ENCODE data around the gene TEX30. TPM values are rescaled to one million over a fixed set of nuclear protein-coding genes. Genes with fewer than 3 reads are reported as not detected.

The TEX30 gene
- 1 to 10 TPM; 6.5 to 10.0 (median 7.9) TPM for total RNA-seq

GRCh38 chr13:102773441-102774213, at the start of gene TEX30:
TSS of gene TEX30 (minus strand) at chr13:102773786. CDS start at chr13:102770026, 3,760 bp downstream.
- no peak for TF ChIP-seq CTCF (IDR thresholded peaks at IDR 0.05)
- peak in 1 of 2 donors; percentile 32 for TF ChIP-seq POLR2A (IDR thresholded peaks at IDR 0.05)
- peak within 1 kb of the TSS; percentile 84 for H3K4me3 ChIP-seq (ENCODE audit: low read depth, poor library complexity, severe bottlenecking)
- intact Hi-C loops (cut with DNase I; ENCODE audit: low total_unique reads) = no loop called here
- peak; percentile 62 to 95 for DNase-seq (ENCODE audit: low spot score in 2 of 2)
- 3 to 7% methylated on average over 29 to 52 of the region's 85 CpGs for WGBS, 2 donors

- H3K4me3 ChIP-seq (ENCODE audit: low read depth, poor library complexity, severe bottlenecking) = no peak overlapping the region
- no peak for DNase-seq (ENCODE audit: low spot score in 2 of 2)
- intact Hi-C loops (cut with DNase I; ENCODE audit: low total_unique reads) = no loop called here
- TF ChIP-seq CTCF (IDR thresholded peaks at IDR 0.05) (no peak), POLR2A (IDR thresholded peaks at IDR 0.05) (no peak)
Measured at GRCh38 chr13:102817907-102818306, 44.3 kb upstream of the TEX30 start.

- no peak overlapping the region for H3K4me3 ChIP-seq (ENCODE audit: low read depth, poor library complexity, severe bottlenecking)
- TF ChIP-seq POLR2A (IDR thresholded peaks at IDR 0.05) (no peak), CTCF (IDR thresholded peaks at IDR 0.05) (no peak)
- WGBS, 2 donors = 96 to 100% methylated on average over 1 of the region's 1 CpG
- intact Hi-C loops (cut with DNase I; ENCODE audit: low total_unique reads) = no loop called here
- no peak for DNase-seq (ENCODE audit: low spot score in 2 of 2)
Measured at GRCh38 chr13:102817241-102817640, 43.7 kb upstream of the TEX30 start.

GRCh38 chr13:102816708-102817107, 43.1 kb upstream of the TEX30 start:
- DNase-seq (ENCODE audit: low spot score in 2 of 2) = no peak
- intact Hi-C loops (cut with DNase I; ENCODE audit: low total_unique reads) = no loop called here
- TF ChIP-seq CTCF (IDR thresholded peaks at IDR 0.05) (no peak), POLR2A (IDR thresholded peaks at IDR 0.05) (no peak)
- 76 to 84% methylated on average over 4 of the region's 4 CpGs for WGBS, 2 donors
- no peak overlapping the region for H3K4me3 ChIP-seq (ENCODE audit: low read depth, poor library complexity, severe bottlenecking)

GRCh38 chr13:102815788-102816187, 42.2 kb upstream of the TEX30 start:
- 89 to 91% methylated on average over 5 of the region's 5 CpGs for WGBS, 2 donors
- intact Hi-C loops (cut with DNase I; ENCODE audit: low total_unique reads) = no loop called here
- H3K4me3 ChIP-seq (ENCODE audit: low read depth, poor library complexity, severe bottlenecking) = no peak overlapping the region
- TF ChIP-seq POLR2A (IDR thresholded peaks at IDR 0.05) = no peak
- TF ChIP-seq CTCF (IDR thresholded peaks at IDR 0.05) = no peak
- no peak for DNase-seq (ENCODE audit: low spot score in 2 of 2)

GRCh38 chr13:102814793-102815192, 41.2 kb upstream of the TEX30 start:
- TF ChIP-seq POLR2A (IDR thresholded peaks at IDR 0.05) = no peak
- TF ChIP-seq CTCF (IDR thresholded peaks at IDR 0.05) = no peak
- intact Hi-C loops (cut with DNase I; ENCODE audit: low total_unique reads) = no loop called here
- no peak overlapping the region for H3K4me3 ChIP-seq (ENCODE audit: low read depth, poor library complexity, severe bottlenecking)
- WGBS, 2 donors = 79 to 92% methylated on average over 6 of the region's 6 CpGs
- no peak for DNase-seq (ENCODE audit: low spot score in 2 of 2)

Measured in lower leg skin (tissue), 4 donors.